HPDE6-E6E7 (cell line): ENCODE results near the gene S100A7A.
A peak's percentile ranks its signal among the peaks of the same experiment; 100 is the strongest.

Experiments used
- DNase-seq: peaks from one replicate; pipeline ENCODE4 v3.0.0; 2011; ENCODE audit warnings: missing footprints; ENCODE audit errors: extremely low spot score

Gene S100A7A

GRCh38 chr1:153415850-153416570 lies at the start of gene S100A7A:
Gene S100A7A (plus strand): TSS chr1:153416520. CDS start chr1:153418083, 1,563 bp downstream.
- DNase-seq, result no peak

- no peak for DNase-seq
These were observed 49.2 kb upstream of the S100A7A start for GRCh38 chr1:153367090-153367489.

GRCh38 chr1:153368495-153368894 lies 47.8 kb upstream of the S100A7A start:
- DNase-seq, result no peak

DNA sequence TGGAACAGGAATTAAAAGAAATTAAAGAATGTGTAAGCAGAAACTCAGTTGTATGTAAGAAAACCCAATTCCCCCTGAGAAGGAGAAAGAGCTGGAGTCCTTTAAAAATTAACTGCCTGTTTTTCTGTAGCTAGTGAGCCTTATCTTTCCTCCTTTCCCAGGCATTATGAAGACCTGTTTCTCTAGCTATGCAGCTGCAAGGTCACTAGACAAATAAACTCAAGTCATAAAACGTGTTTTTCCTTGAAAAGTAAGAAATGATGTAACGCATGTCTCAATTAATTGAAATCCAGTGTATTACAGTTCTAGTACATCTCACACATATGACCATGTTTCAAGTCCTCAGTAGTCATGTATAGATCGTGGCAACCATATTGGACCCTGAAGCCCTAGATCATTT lies 46.2 kb upstream of the S100A7A start:
- DNase-seq, result no peak

DNA sequence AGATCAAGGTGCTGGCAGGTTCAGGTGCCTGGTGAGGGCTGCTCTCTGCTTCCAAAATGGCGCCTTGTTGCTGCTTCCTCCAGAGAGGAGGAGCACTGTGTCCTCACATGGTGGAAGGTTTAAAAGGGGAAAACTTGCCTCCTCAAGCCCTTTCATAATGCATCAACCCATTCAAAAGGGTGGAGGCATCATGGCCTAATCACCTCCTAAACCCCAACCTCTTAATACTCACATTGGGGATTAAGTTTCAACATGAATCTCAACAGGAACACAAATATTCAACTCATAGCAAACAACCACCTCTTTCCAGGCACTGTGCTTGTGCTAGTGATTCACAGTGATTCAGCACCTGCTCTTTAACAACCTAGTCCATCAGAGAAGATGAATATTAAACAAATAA lies 45.1 kb upstream of the S100A7A start:
- no peak for DNase-seq

DNA sequence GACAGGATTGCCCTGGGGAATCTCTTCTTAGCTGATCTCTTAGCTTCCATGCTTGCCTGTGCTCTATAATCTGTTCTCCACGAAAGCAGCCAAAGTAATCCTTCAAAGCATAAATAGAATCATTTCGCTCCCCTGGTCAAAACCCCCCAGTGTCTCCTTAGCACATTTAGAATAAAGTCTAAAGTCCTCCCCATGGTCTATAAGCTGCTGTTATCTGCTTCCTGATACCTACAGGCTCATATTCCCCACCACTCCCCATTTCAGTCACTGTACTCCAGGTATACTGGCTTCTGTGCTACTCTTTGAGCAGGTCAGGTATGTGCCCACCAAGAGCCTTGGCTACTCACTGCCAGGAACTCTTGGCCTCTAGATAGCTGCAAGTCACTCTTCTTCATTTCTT lies 43.7 kb upstream of the S100A7A start:
- no peak for DNase-seq

- DNase-seq, result no peak
These were observed 42.2 kb upstream of the S100A7A start for GRCh38 chr1:153374071-153374470.

DNA sequence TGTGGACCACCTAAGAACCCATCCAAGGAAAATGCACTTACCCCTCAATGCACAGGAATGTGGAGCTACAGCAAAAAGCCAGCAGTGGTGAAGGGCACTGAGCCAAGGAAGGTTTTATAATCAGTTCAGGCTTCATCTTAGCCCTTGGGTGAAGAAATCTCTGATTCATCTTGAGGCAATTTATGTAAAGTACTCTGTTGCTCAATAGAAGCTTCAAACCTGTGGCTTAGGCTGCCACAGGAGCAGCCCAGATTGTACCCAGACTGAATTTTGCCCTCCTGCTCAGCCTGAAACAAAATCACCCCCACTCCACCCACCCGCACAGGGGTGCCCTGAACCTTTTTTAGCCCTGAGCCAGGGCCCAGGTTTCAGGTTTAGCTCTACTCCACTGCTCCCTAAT lies 40.8 kb upstream of the S100A7A start, which contains the start of gene S100A12:
Gene S100A12 (minus strand): TSS at position 111 of the 400 bp plus-strand sequence. CDS start 1,029 bp downstream, outside the sequence.
- peak; percentile 76 for DNase-seq

- no peak for DNase-seq
These were observed 36.7 kb upstream of the S100A7A start for GRCh38 chr1:153379591-153379990.

DNA sequence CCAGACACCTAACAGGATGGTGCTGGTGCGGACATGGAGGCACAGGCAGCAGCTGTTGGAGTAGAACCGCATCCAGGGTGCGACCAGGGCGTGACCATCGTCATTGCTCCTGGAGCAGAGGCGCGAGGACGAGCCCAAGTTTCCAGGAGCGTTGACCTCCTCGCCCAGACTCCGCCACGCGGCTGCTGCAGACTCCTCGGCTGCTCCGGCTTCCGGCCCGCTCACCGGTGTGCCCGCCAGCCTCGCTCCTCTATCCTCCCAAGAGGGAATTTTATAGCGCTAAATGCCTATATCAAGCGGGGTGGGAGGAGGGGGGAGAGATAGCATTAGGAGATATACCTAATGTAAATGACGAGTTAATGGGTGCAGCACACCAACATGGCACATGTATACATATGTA lies 35.6 kb upstream of the S100A7A start:
- no peak for DNase-seq

GRCh38 chr1:153384958-153385580 lies 31.3 kb upstream of the S100A7A start:
- no peak for DNase-seq

GRCh38 chr1:153386500-153386901 lies 29.8 kb upstream of the S100A7A start:
- DNase-seq, result no peak

- no peak for DNase-seq
These were observed 29.3 kb upstream of the S100A7A start for GRCh38 chr1:153387001-153387400.

- DNase-seq, result no peak
These were observed 28.5 kb upstream of the S100A7A start for GRCh38 chr1:153387785-153388184.

DNA sequence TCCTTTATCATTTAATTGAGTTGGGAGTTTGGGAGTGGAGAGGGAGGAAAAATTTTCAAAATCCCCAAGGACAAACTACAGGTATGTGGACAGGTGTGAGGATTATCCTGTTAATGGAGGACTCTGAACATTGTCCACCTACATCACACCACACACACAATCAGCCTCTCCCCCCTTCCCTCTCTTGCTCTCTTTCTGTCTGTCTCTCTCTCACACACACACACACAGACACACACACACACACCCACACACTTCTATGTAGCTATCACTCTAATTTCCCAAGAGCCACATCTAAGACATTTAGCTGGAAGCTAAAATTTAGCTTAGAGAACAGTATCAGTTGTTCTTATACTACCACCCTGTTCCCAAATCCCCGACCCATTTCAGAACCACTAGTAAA lies 26.9 kb upstream of the S100A7A start:
- DNase-seq, result no peak

GRCh38 chr1:153389973-153390879 lies 26.1 kb upstream of the S100A7A start:
- no peak for DNase-seq

DNA sequence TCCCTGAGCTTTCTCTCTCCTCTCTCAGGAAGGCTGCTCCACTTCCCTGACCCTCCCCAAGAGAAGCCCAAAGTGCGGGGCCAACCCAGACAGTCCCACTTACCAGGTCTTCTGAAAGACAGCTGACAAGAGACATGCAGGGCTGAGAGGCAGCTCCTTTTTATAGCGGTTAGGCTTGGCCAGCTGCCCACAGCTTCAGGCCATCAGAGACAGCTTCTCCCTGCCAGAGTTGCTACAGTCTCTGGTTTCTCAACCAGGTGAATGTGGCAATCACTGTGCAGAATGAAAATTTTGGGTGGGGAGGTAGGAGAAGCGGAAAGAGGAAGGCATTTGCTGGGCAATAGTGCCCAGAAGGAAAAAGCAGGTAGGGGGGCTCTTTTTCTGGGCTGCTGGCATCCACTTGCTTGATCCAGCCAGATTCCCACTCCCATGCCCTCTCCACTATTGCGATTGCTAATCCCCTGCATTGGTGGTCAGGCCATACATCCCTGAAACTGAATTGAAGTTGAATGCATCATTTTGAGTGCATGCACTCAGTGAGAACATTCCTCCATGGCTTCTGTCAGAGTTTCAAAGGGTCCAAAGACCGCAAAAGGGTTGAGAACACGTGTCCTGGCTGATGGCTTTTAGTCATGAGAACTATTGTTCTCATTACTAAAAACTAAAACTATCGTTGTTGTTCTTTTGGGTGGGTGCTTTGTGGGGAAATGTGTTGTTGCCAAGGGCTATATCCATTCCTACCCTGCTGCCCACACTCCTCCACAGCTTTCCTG lies 25.2 kb upstream of the S100A7A start, which contains the start of gene S100A8:
Gene S100A8 (minus strand): TSS at position 136 of the 773 bp plus-strand sequence. CDS start 538 bp downstream, outside the sequence.
- peak; percentile 55 for DNase-seq

GRCh38 chr1:153392258-153392657 lies 24.1 kb upstream of the S100A7A start:
- no peak for DNase-seq

- DNase-seq, result no peak
These were observed 23.5 kb upstream of the S100A7A start for GRCh38 chr1:153392822-153393221.

GRCh38 chr1:153393926-153394325 lies 22.4 kb upstream of the S100A7A start:
- no peak for DNase-seq

DNA sequence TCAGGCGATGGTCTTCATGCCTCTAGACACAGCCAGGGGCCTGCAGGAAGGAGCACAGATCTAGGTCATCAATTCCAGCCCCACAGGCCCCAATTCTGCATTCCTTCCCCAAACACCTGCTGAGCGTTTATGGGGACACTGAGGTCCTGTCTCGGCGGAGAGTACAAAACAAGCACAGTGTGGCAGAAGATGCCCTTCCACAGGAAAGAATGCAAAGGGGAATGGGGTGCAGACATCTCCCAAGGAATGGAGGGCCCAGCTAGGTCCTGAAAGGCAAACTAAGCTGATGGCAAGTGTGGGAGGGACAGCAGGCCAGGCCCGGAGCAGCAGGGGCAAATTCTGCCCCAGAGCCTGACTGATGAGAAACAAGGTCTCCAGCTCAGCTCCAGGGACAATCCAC lies 21.9 kb upstream of the S100A7A start:
- DNase-seq, result no peak
